Esophagus muscularis mucosa (tissue), 3 donors: ENCODE measurements around the gene CFAP54.

Experiments
- CTCF ChIP-seq, 3 experiments: fragments of 200-600 bp in 2 of 3; fragments of 450-650 bp in 1 of 3; sonication (generic) in 2 of 3; IDR thresholded peaks; one replicate each; pipeline ENCODE4 v1.5.1; 2017 to 2019; ENCODE audit warnings: antibody characterized with exemption in 3 of 3, mild to moderate bottlenecking in 2 of 3, moderate library complexity in 1 of 3
- EP300 ChIP-seq: sonication (generic); formaldehyde crosslinking; IDR thresholded peaks from one replicate; pipeline ENCODE4 v1.6.1; 2017; ENCODE audit warnings: antibody characterized with exemption

DNA sequence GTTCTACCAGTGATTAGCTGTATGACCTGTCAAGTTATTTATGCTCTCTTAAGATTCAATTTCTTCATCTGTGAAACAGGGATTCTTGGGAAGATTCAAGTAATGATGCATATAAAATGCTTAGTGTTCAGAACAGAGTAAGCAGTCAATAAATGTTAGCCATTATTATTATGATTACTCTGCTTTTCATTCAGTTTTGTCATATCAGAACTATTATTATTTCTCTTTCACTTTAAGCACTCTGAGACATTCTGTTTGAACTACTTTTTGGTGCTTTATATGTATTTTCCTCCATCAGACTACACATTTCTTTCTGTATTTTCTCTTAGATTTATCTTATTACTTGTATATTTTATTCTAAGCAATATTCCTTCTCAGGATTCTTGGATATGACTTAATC lies 81.2 kb downstream of the CFAP54 start:
- TF ChIP-seq CTCF (IDR thresholded peaks at IDR 0.05) (no peak), EP300 (no peak)
